Adrenal gland (tissue), 12 donors: ENCODE measurements around the gene GSTCD. TPM values are rescaled to one million over a fixed set of nuclear protein-coding genes. Genes with fewer than 3 reads are reported as not detected.

Source experiments
- DNase-seq, 7 donors: peaks; one replicate each; pipeline ENCODE4 v3.0.0-alpha.2; 2019 to 2020
- H3K27ac ChIP-seq, 5 donors: fragments of 200-600 bp; sonication (generic) in 4 of 5; 1 replicate in 3 of 5; 2 replicates in 2 of 5; pipeline versions ENCODE4 v1.5.1 to v1.8.0; 2016 to 2020; ENCODE audit warnings: mild to moderate bottlenecking in 1 of 5
- H3K27me3 ChIP-seq: fragments of 200-600 bp; 2 replicates; pipeline ENCODE4 v1.8.0; 2021
- H3K36me3 ChIP-seq, 2 donors: fragments of 200-600 bp; replicated peaks in 1 of 2; 1 replicate in 1 of 2; 2 replicates in 1 of 2; pipeline versions ENCODE4 v1.5.1 to v1.8.0; 2018 to 2022
- H3K4me1 ChIP-seq, 2 donors: fragments of 200-600 bp; replicated peaks in 1 of 2; 1 replicate in 1 of 2; 2 replicates in 1 of 2; pipeline versions ENCODE4 v1.5.1 to v1.8.0; 2018 to 2021
- H3K4me3 ChIP-seq, 4 donors: fragments of 200-600 bp; sonication (generic) in 3 of 4; one replicate each; pipeline ENCODE4 v1.5.1; 2016 to 2018
- H3K9me3 ChIP-seq, 3 donors: fragments of 200-600 bp; sonication (generic) in 1 of 3; replicated peaks in 1 of 3; 1 replicate in 2 of 3; 2 replicates in 1 of 3; pipeline versions ENCODE4 v1.5.1 to v1.8.0; 2016 to 2021
- CTCF ChIP-seq, 6 experiments: fragments of 450-650 bp in 4 of 6; fragments of 200-600 bp in 2 of 6; sonication (generic) in 1 of 6; IDR thresholded peaks; 1 replicate in 5 of 6; 2 replicates in 1 of 6; pipeline versions ENCODE4 v1.5.1 to v1.8.0; 2016 to 2021; ENCODE audit warnings: antibody characterized with exemption in 6 of 6, mild to moderate bottlenecking in 2 of 6, moderate library complexity in 1 of 6
- POLR2A ChIP-seq, 2 donors: fragments of 450-650 bp; IDR thresholded peaks; one replicate each; pipeline ENCODE4 v1.6.1; 2017; ENCODE audit warnings: antibody characterized with exemption in 2 of 2, mild to moderate bottlenecking in 2 of 2, moderate library complexity in 1 of 2
- WGBS, 4 donors: extraction: QIAGEN DNeasy Blood & Tissue Kit in 2 of 4; methylation state at CpG; one replicate each; pipeline versions ENCODE4 v1.1.5 to v1.1.7; 2013 to 2017; 5-methylcytosine and 5-hydroxymethylcytosine counted together
- intact Hi-C, 2 donors: fragments of 100-400 bp; cut with DNase I; formaldehyde crosslinking; loops; one replicate each; pipeline versions ENCODE4 v1.14.1 to v1.15.0; 2022 to 2023
- polyA plus RNA-seq, 3 donors: library from polyadenylated mRNA; stranded (reverse); fragments of 200-250 nt in 2 of 3; fragments of 350-450 nt in 1 of 3; fragmentation: Illumina TruSeq in 1 of 3; extraction: RNeasy Lipid Tissue Mini Kit (QIAGEN cat#74804) in 1 of 3; gene quantifications; one replicate each; pipeline ENCODE4 v1.2.3, GENCODE V29; 2013 to 2014
- total RNA-seq, 9 donors: library from RNA; depleted of rRNA in 4 of 9; stranded (reverse); fragments of >200 nt in 4 of 9; fragments of 120-200 nt in 1 of 9; fragmentation: NEBNext Ultra II Directional in 1 of 9; extraction: Animal tissue kit (Norgen Biotek cat#: 25700) in 1 of 9; gene quantifications; one replicate each; pipeline versions ENCODE4 v1.1.0 to v1.2.4, GENCODE V29; 2013 to 2023
- donor health status: healthy with polysubstance abuse.
- donor health status: Bipolar disorder and iron deficiency.
- donor health status: DM: yes; HTN: yes; CAD: no.
- donor health status: DM: no; HTN: no; CAD: no.
- donor health status: DM: no; HTN: no; CAD: no.
- donor health status: DM: yes; HTN: yes; CAD: no.

GSTCD gene
- total and polyA plus RNA-seq, 12 donors: 0.88 to 13.8 (median 6.7) TPM

- Histone ChIP-seq H3K27ac (no peak overlapping the region), H3K9me3 (no peaks in the 10 kb centered on the region), H3K4me3 (no peak overlapping the region), H3K27me3 (no peaks in the 10 kb centered on the region), H3K36me3 (no peaks in the 10 kb centered on the region), H3K4me1 (no peaks in the 10 kb centered on the region)
- no peak for DNase-seq
- intact Hi-C loops: no loop called here
- 95 to 99% (median 97%) methylated on average over 2 of the region's 2 CpGs for WGBS, 4 donors
- TF ChIP-seq POLR2A (IDR thresholded peaks at IDR 0.05): no peak
- TF ChIP-seq CTCF (IDR thresholded peaks at IDR 0.05): no peak
These were observed 122.6 kb downstream of the GSTCD start for GRCh38 chr4:105831189-105831588.

- DNase-seq: no peak
- Histone ChIP-seq H3K4me1 (no peaks in the 10 kb centered on the region), H3K4me3 (no peak overlapping the region), H3K9me3 (no peaks in the 10 kb centered on the region), H3K36me3 (no peaks in the 10 kb centered on the region), H3K27ac (no peak overlapping the region), H3K27me3 (no peaks in the 10 kb centered on the region)
- 90 to 97% (median 95%) methylated on average over 3 to 6 of the region's 6 CpGs for WGBS, 4 donors
- no peak for TF ChIP-seq POLR2A (IDR thresholded peaks at IDR 0.05)
- TF ChIP-seq CTCF (IDR thresholded peaks at IDR 0.05): no peak
- intact Hi-C loops: no loop called here
These were observed 126.6 kb downstream of the GSTCD start for GRCh38 chr4:105835177-105835576.

GRCh38 chr4:105836537-105836936 is 128.0 kb downstream of the GSTCD start:
- Histone ChIP-seq H3K9me3 (no peaks in the 10 kb centered on the region), H3K4me3 (no peak overlapping the region), H3K27ac (no peak overlapping the region), H3K4me1 (no peaks in the 10 kb centered on the region), H3K27me3 (no peaks in the 10 kb centered on the region), H3K36me3 (no peaks in the 10 kb centered on the region)
- intact Hi-C loops: no loop called here
- TF ChIP-seq POLR2A (IDR thresholded peaks at IDR 0.05) (no peak), CTCF (IDR thresholded peaks at IDR 0.05) (no peak)
- 91 to 97% (median 96%) methylated on average over 1 to 3 of the region's 3 CpGs for WGBS, 4 donors
- no peak for DNase-seq

- no peak for DNase-seq
- Histone ChIP-seq H3K27me3 (no peaks in the 10 kb centered on the region), H3K36me3 (no peaks in the 10 kb centered on the region), H3K4me3 (no peak overlapping the region), H3K27ac (no peak overlapping the region), H3K4me1 (no peaks in the 10 kb centered on the region), H3K9me3 (no peaks in the 10 kb centered on the region)
- TF ChIP-seq POLR2A (IDR thresholded peaks at IDR 0.05) (no peak), CTCF (IDR thresholded peaks at IDR 0.05) (no peak)
- 96 to 100% (median 99%) methylated on average over 2 of the region's 2 CpGs for WGBS, 4 donors
- intact Hi-C loops: no loop called here
These were observed 128.5 kb downstream of the GSTCD start for GRCh38 chr4:105837037-105837436.
